GM19467 (cell line): ENCODE measurements around the gene C6orf58.
"Not testable (repeated sequence)": the region's sequence is repeated elsewhere in the genome, so short reads cannot be mapped to it uniquely, and the experiment has no call there.

Experiments used
- ATAC-seq: cut with Tn5 transposase; IDR thresholded peaks from one replicate; pipeline ENCODE4 v1.9.1; 2021; ENCODE audit warnings: mild to moderate bottlenecking, moderate library complexity; ENCODE audit not compliant: unreplicated experiment

C6orf58 gene

DNA sequence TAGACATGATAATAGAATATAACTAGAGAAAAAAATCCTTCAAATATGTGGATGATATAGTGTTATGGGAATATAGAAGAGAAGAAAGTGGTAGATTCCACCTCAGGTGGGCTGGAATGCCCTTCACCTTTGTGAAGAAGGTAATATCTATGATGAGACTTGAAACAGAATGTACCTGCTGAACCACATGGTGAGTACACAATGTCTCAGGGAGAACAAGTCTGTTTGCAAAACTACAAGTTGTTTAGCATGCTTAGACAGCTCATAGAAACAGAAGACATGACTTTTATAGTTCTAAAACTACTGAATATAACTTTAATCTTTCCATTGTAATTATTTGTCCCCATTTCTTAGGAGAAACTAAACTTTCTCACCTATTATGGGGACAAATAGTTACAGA is 12.2 kb downstream of the C6orf58 start:
- ATAC-seq, result no peak

- ATAC-seq, result no peak
Measured at GRCh38 chr6:127590344-127590743, 13.4 kb downstream of the C6orf58 start.

GRCh38 chr6:127592964-127593363 is 16.0 kb downstream of the C6orf58 start:
- no peak for ATAC-seq

- ATAC-seq, result not testable (repeated sequence)
Measured at GRCh38 chr6:127593456-127593855, 16.5 kb downstream of the C6orf58 start.

- ATAC-seq, result no peak
Measured at GRCh38 chr6:127606131-127606562, 29.2 kb downstream of the C6orf58 start.

DNA sequence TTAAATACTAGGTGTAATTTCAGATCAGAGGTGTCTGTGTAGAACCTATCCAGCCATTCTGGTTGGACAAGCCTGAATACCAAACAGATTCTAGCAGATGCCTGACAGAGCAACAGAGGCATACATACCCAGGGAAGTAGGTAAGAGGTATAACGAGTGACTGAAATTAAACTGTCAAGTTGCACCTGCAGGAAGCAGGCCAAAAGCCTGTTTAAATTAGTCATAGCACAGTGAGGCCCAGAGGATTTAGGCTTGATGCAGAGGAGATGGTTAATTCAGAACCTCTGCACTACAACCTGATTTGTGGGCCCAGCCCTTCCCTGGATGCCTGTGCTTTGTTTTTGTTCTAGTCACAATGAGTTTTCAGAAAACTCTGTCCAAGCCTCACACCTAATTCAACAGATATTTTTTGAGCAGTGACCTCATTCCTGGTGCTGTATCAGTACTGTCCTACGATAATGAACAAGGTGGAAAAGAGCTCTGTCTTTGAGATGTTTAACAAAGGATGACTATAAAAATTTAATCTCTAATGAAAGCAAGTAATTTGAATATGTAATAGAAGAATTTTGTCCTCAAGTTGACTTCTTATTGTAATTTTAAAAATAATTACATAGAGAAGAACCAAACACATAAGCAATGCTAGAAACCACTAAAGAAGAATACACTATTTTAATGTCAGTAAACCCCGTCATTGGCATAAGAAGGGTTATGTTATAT is 31.7 kb downstream of the C6orf58 start:
- ATAC-seq, result no peak

DNA sequence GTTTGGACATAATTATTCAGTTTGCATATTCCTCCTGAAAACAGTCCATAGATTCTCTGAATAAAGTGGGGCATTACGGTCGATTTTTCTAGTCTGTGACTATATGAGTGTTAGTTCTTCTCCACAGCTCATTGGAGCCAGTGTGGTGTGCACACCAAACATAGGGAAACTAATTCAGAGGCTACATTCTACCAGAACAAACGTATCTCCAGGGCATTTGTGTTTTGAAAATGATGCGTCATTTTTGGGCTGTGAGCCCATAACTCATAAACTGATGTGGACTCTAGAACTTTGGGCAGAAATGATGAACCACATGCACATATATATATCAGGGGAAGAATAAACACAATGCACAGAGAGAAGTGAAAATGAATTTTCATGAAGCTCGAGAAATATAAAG is 41.8 kb downstream of the C6orf58 start:
- ATAC-seq, result no peak

DNA sequence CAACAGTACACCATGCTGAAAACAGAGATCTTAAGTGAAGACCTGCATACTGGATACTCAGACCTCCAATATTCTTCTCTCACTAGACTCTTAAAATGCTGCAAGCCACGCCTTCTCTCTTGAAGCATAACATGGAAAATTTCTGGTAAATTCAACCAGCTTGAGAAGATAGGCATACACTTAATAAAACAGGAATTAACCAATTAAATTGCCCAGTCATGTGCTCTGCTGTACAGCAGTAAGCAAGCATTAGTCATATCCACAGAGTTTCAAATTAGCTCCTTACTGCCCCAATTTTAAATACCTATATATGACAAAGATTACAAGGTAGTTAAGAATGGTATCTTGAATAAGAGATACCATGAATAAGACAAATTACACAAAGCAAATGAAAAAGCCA is 53.8 kb downstream of the C6orf58 start:
- no peak for ATAC-seq

GRCh38 chr6:127634178-127634577 is 57.2 kb downstream of the C6orf58 start:
- no peak for ATAC-seq

DNA sequence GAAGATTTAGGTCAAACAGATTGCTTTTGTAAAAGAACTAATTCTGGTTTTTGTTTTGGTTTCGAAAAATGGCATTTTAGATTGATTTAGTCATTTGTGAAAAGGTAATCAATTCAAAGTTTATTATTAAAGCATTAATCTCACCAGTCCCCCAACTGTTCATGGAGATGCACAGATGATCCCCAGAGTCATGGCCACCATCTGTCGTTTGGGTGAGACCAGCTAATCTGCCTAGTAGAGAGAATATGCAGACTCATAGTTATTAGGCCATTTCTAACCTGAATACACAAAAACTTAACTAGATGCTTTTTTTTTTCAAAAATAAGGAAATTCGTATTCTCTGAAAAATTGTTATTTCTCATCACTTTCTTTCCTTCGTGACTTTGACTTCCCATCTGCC is 58.1 kb downstream of the C6orf58 start:
- ATAC-seq, result no peak

GRCh38 chr6:127637830-127638409 is 60.9 kb downstream of the C6orf58 start:
- no peak for ATAC-seq
